Glutamatergic neuron (in vitro differentiated cells): ENCODE data around the gene NOTCH1. TPM values are rescaled to one million over a fixed set of nuclear protein-coding genes. Genes with fewer than 3 reads are reported as not detected.

Experiments
- DNase-seq: peaks from one replicate; pipeline ENCODE4 v3.0.0; 2022
- H3K27ac Mint-ChIP-seq: one replicate; pipeline ENCODE4 v1.8.0; 2020; ENCODE audit warnings: mild to moderate bottlenecking, mixed read lengths, inconsistent platforms; ENCODE audit not compliant: unreplicated experiment
- H3K27me3 Mint-ChIP-seq: one replicate; pipeline ENCODE4 v1.8.0; 2020; ENCODE audit warnings: mild to moderate bottlenecking, moderate library complexity, mixed read lengths, inconsistent platforms; ENCODE audit not compliant: unreplicated experiment
- H3K36me3 Mint-ChIP-seq: one replicate; pipeline ENCODE4 v1.8.0; 2020; ENCODE audit warnings: mild to moderate bottlenecking, mixed read lengths, inconsistent platforms; ENCODE audit not compliant: unreplicated experiment
- H3K4me1 Mint-ChIP-seq: one replicate; pipeline ENCODE4 v1.8.0; 2020; ENCODE audit warnings: mild to moderate bottlenecking, low read depth, mixed read lengths, inconsistent platforms; ENCODE audit not compliant: unreplicated experiment
- H3K4me3 Mint-ChIP-seq: one replicate; pipeline ENCODE4 v1.8.0; 2020; ENCODE audit warnings: mild to moderate bottlenecking, mixed read lengths, inconsistent platforms; ENCODE audit not compliant: unreplicated experiment
- H3K9me3 Mint-ChIP-seq: one replicate; pipeline ENCODE4 v1.8.0; 2020; ENCODE audit warnings: mild to moderate bottlenecking, moderate library complexity, mixed read lengths, inconsistent platforms; ENCODE audit not compliant: unreplicated experiment
- total RNA-seq: library from RNA; stranded (reverse); fragmentation: NEBNext Ultra II Directional; extraction: Animal tissue kit (Norgen Biotek cat#: 25700); gene quantifications from one replicate; pipeline ENCODE4 v1.2.1, GENCODE V29; 2021; ENCODE audit not compliant: unreplicated experiment
- TF ChIP-seq, protein P1 (sequence below): fragments of 200-600 bp; sonication (generic); IDR thresholded peaks from one replicate; pipeline ENCODE4 v1.5.0; 2021; ENCODE audit not compliant: partially characterized antibody, unreplicated experiment

Gene NOTCH1
- total RNA-seq, 1 donor from 2014 or later: 64.2 TPM

DNA sequence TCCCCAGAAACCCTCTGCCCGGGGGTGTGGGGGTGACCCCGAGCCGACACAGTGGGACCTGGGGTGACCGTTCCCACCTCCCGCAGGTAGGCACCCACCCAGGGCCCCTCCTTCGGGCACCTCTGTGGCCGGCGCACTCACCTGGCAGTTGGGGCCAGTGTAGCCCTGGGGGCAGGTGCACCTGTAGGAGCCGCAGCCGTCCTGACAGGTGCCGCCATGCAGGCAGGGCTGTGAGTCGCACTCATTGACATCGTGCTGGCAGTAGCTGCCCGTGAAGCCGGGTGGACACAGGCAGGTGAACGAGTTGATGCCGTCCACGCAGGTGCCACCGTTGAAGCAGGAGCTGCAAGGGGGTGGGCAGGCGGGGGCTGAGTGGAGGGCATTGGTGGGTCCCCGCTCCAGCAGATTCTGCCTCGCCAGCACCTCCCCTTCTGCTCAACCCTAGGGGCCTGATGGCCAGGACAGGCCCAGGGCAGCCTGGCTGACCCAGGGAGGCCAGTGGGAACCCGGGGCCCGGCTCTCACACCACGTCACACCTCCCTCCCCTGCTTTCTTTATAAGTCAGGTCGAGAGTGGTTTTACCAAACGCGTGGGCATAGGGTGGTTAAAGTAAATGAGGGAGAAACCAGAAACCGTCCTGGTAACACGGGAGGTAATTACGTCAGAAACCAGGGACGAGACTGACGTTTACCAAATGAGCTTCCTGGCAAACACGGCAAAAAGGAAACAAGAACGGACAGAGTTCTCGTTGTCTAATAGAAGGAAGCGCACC lies 36.9 kb downstream of the NOTCH1 start:
- Mint-ChIP-seq H3K9me3 (no peaks in the 10 kb centered on the region), H3K4me3 (no peak overlapping the region), H3K27ac (no peak overlapping the region), H3K27me3 (peaks cover 2% of the 10 kb centered on the region), H3K4me1 (no peaks in the 10 kb centered on the region), H3K36me3 (no peaks in the 10 kb centered on the region)
- DNase-seq: no peak
- TF ChIP-seq, protein P1, sequence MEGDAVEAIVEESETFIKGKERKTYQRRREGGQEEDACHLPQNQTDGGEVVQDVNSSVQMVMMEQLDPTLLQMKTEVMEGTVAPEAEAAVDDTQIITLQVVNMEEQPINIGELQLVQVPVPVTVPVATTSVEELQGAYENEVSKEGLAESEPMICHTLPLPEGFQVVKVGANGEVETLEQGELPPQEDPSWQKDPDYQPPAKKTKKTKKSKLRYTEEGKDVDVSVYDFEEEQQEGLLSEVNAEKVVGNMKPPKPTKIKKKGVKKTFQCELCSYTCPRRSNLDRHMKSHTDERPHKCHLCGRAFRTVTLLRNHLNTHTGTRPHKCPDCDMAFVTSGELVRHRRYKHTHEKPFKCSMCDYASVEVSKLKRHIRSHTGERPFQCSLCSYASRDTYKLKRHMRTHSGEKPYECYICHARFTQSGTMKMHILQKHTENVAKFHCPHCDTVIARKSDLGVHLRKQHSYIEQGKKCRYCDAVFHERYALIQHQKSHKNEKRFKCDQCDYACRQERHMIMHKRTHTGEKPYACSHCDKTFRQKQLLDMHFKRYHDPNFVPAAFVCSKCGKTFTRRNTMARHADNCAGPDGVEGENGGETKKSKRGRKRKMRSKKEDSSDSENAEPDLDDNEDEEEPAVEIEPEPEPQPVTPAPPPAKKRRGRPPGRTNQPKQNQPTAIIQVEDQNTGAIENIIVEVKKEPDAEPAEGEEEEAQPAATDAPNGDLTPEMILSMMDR: no peak

DNA sequence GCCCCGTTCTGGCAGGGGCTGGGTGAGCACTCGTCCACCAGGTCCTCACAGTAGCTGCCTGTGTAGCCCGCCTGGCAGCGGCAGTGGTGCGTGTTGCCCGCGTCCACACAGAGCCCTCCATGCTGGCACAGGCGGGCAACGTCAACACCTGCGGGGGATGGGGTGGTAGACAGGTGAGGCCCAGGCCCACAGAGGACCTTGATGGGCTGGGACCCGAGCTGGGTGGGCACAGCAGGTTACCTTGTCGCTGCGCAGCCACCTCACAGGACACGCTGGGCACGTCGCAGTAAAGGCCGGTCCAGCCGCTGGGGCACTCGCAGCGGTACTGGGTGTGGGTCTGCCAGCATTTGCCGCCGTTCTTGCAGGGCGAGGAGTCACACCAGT lies 37.9 kb downstream of the NOTCH1 start:
- H3K27me3 Mint-ChIP-seq: peaks cover 2% of the 10 kb centered on the region
- no peaks in the 10 kb centered on the region for H3K9me3 Mint-ChIP-seq

DNA sequence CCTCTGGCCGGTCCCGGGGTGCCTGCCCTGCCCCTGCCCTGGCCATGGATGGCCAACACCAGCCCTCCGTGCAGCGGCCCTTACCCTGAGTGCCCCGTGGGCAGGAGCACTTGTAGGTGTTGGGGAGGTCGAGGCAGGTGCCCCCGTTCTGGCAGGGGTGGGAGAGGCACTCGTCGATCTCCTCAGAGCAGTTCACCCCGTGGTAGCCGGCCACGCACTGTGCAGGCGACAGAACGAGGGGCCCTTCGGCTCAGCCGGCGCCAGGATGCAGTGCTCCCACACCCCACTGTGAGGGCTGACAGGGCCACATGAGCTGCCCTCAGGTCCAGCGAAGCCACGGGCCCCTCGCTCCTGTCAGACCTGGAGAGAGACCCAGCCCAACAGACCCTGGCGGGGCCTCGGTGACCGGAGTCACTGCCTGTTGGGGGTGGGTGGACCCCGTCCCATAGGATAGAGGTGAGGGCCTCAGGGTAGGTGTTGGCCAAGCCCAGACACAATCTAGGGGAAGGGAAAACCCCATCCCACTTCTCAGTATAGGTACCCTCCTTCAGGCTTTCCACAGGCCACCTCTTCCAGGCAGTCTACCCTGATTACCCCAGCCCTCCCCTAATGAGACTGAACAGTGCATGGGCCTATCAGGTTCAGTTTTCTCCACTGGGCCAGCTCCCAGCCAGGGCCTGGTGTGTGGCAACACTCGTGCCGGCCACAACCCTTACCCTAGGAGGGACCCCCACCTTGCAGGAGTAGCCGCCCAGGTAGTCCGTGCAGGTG lies 38.4 kb downstream of the NOTCH1 start:
- Mint-ChIP-seq H3K36me3 (no peaks in the 10 kb centered on the region), H3K9me3 (peaks cover 1% of the 10 kb centered on the region), H3K27ac (no peak overlapping the region), H3K4me3 (no peak overlapping the region), H3K27me3 (peaks cover 5% of the 10 kb centered on the region), H3K4me1 (no peaks in the 10 kb centered on the region)
- DNase-seq: no peak
- TF ChIP-seq, protein P1: no peak

More for the DNA sequence above, 37.9 kb downstream of the NOTCH1 start:
- Mint-ChIP-seq H3K4me1 (no peaks in the 10 kb centered on the region), H3K36me3 (no peaks in the 10 kb centered on the region), H3K27ac (no peak overlapping the region), H3K4me3 (no peak overlapping the region)
- TF ChIP-seq, protein P1: no peak
- no peak for DNase-seq

DNA sequence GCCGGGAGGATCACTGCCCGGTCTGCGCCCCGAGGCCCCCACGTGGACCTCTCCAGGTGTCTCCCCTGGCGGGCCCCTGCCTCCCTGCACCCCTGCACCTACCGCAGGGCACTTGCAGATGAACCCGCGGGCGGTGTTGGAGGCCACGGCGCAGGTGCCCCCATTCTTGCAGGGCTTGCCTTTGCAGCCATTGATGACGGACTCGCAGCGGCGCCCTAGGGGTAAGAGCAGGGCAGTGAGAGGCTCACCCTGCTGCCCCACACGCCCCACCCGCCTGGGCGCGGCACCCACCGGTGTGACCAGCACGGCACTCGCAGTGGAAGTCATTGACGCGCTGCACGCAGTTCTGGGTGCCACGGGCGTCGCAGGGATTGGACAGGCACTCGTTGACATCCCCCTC lies 39.4 kb downstream of the NOTCH1 start:
- TF ChIP-seq, protein P1: no peak
- Mint-ChIP-seq H3K4me1 (no peaks in the 10 kb centered on the region), H3K36me3 (no peaks in the 10 kb centered on the region), H3K4me3 (no peak overlapping the region), H3K27ac (no peak overlapping the region), H3K27me3 (peaks cover 5% of the 10 kb centered on the region), H3K9me3 (peaks cover 1% of the 10 kb centered on the region)
- no peak for DNase-seq
